Thoracic aorta (tissue), 2 donors: Measurements from ENCODE around the gene ETV2. TPM values are rescaled to one million over a fixed set of nuclear protein-coding genes. Genes with fewer than 3 reads are reported as not detected.
A peak's percentile ranks its signal among the peaks of the same experiment; 100 is the strongest.

Experiments used
- ATAC-seq: fragments of 150-250 bp; one replicate; pipeline ENCODE4 v1.8.0; 2017; ENCODE audit warnings: low read depth; ENCODE audit not compliant: insufficient number of reproducible peaks, low FRiP score
- DNase-seq: peaks from one replicate; pipeline ENCODE4 v3.0.0-alpha.2; 2020; ENCODE audit warnings: low spot score
- H3K27ac ChIP-seq, 2 donors: fragments of 200-600 bp; sonication (generic); 1 replicate in 1 of 2; 2 replicates in 1 of 2; pipeline ENCODE4 v1.5.1; 2016; ENCODE audit warnings: mild to moderate bottlenecking in 2 of 2, moderate library complexity in 2 of 2
- H3K27me3 ChIP-seq: fragments of 200-600 bp; sonication (generic); replicated peaks from 2 replicates; pipeline ENCODE4 v1.6.0; 2016; ENCODE audit warnings: mild to moderate bottlenecking; ENCODE audit not compliant: insufficient read depth
- H3K36me3 ChIP-seq: fragments of 200-600 bp; sonication (generic); one replicate; pipeline ENCODE4 v1.5.1; 2016
- H3K4me1 ChIP-seq, 2 donors: fragments of 200-600 bp; sonication (generic); 1 replicate in 1 of 2; 2 replicates in 1 of 2; pipeline versions ENCODE4 v1.5.1 to v1.6.0; 2016; ENCODE audit warnings: low read depth in 2 of 2, mild to moderate bottlenecking in 1 of 2; ENCODE audit not compliant: control insufficient read depth in 1 of 2
- H3K4me3 ChIP-seq: fragments of 200-600 bp; sonication (generic); 2 replicates; pipeline ENCODE4 v1.5.1; 2016; ENCODE audit warnings: mild to moderate bottlenecking
- H3K9me3 ChIP-seq: fragments of 200-600 bp; sonication (generic); 2 replicates; pipeline ENCODE4 v1.5.1; 2016
- CTCF ChIP-seq: fragments of 200-600 bp; sonication (generic); IDR thresholded peaks from one replicate; pipeline ENCODE4 v1.5.1; 2019; ENCODE audit warnings: antibody characterized with exemption
- total RNA-seq, 2 donors: library from RNA; depleted of rRNA; stranded (reverse); fragments of >200 nt; gene quantifications; one replicate each; pipeline versions ENCODE4 v1.1.0 to v1.2.3, GENCODE V29; 2016

Gene ETV2
- total RNA-seq, 2 donors from 2014 or later, result not detected

- Histone ChIP-seq H3K36me3 (no peaks in the 10 kb centered on the region), H3K4me1 (no peaks in the 10 kb centered on the region), H3K27me3 (no peaks in the 10 kb centered on the region), H3K27ac (no peak overlapping the region), H3K4me3 (no peak overlapping the region), H3K9me3 (no peaks in the 10 kb centered on the region)
- DNase-seq, result peak; percentile 71
- peak; percentile 93 for TF ChIP-seq CTCF
- peak; percentile 89 for ATAC-seq
Observed at GRCh38 chr19:35693835-35694599, 52.5 kb downstream of the ETV2 start.

Other genes with a start within 250 kb of the ETV2 start
- under 1 TPM in 1 of 2 donors, not detected in 1; 0.92 TPM for gene FFAR2, start 193.5 kb upstream of the ETV2 start, total RNA-seq
- gene KRTDAP, start 151.3 kb upstream of the ETV2 start, total RNA-seq, result 10 to 100 TPM in 1 of 2 donors, not detected in 1; 29.6 TPM
- 10 to 100 TPM; 26.1 to 53.7 TPM for gene DMKN, start 128.1 kb upstream of the ETV2 start, total RNA-seq
- 1 to 10 TPM in 1 of 2 donors, not detected in 1; 1.5 TPM for gene SBSN, start 113.4 kb upstream of the ETV2 start, total RNA-seq
- not detected for gene GAPDHS, start 108.3 kb upstream of the ETV2 start, total RNA-seq
- gene TMEM147, start 96.1 kb upstream of the ETV2 start, total RNA-seq, result 10 to 100 TPM; 49.7 to 75.8 TPM
- gene ATP4A, start 78.1 kb upstream of the ETV2 start, total RNA-seq, result under 1 TPM in 1 of 2 donors, not detected in 1; 0.35 TPM
- not detected for gene PMIS2, start 55.6 kb upstream of the ETV2 start, total RNA-seq
- gene HAUS5, start 29.0 kb upstream of the ETV2 start, total RNA-seq, result 10 to 100 TPM in 1 of 2 donors, 1 to 10 TPM in 1; 8.4 to 13.9 TPM
- 10 to 100 TPM; 47.2 to 53.8 TPM for gene RBM42, start 12.7 kb upstream of the ETV2 start, total RNA-seq
- gene COX6B1, start 6.6 kb downstream of the ETV2 start, total RNA-seq, result 100 to 1,000 TPM; 258 to 386 TPM
- gene UPK1A, start 24.8 kb downstream of the ETV2 start, total RNA-seq, result not detected
- not detected for gene ZBTB32, start 62.8 kb downstream of the ETV2 start, total RNA-seq
- gene KMT2B, start 76.3 kb downstream of the ETV2 start, total RNA-seq, result 10 to 100 TPM; 26.4 to 31.3 TPM
- 10 to 100 TPM in 1 of 2 donors, 1 to 10 TPM in 1; 6.9 to 13.1 TPM for gene IGFLR1, start 100.7 kb downstream of the ETV2 start, total RNA-seq
- 10 to 100 TPM; 34.4 to 42.6 TPM for gene U2AF1L4, start 103.7 kb downstream of the ETV2 start, total RNA-seq
- gene PSENEN, start 103.9 kb downstream of the ETV2 start, total RNA-seq, result 10 to 100 TPM; 25.5 to 30.1 TPM
- gene LIN37, start 106.8 kb downstream of the ETV2 start, total RNA-seq, result 10 to 100 TPM in 1 of 2 donors, 1 to 10 TPM in 1; 9.9 to 30.5 TPM
- 100 to 1,000 TPM in 1 of 2 donors, 10 to 100 TPM in 1; 78.6 to 130 TPM for gene HSPB6, start 115.3 kb downstream of the ETV2 start, total RNA-seq
- 10 to 100 TPM; 11.1 to 16.6 TPM for gene PROSER3, start 116.4 kb downstream of the ETV2 start, total RNA-seq
- gene ARHGAP33, start 133.8 kb downstream of the ETV2 start, total RNA-seq, result 10 to 100 TPM; 15.4 to 30.7 TPM
- not detected for gene PRODH2, start 171.1 kb downstream of the ETV2 start, total RNA-seq
- gene NPHS1, start 210.8 kb downstream of the ETV2 start, total RNA-seq, result not detected
- gene KIRREL2, start 215.2 kb downstream of the ETV2 start, total RNA-seq, result under 1 TPM in 1 of 2 donors, not detected in 1; 0.92 TPM
- gene APLP1, start 226.8 kb downstream of the ETV2 start, total RNA-seq, result 10 to 100 TPM; 28.1 to 47.2 TPM